Endothelial cell of umbilical vein (primary cell): ENCODE results near the gene CSNK1A1.

Source experiments
- EZH2 ChIP-seq: IDR thresholded peaks from 2 replicates; pipeline ENCODE4 v1.6.1; 2012; ENCODE audit warnings: borderline replicate concordance, low read depth, mild to moderate bottlenecking, moderate library complexity, low read length, inconsistent platforms; ENCODE audit not compliant: severe bottlenecking
- FOS ChIP-seq: IDR thresholded peaks from 2 replicates; pipeline ENCODE4 v1.6.1; 2011; ENCODE audit warnings: mild to moderate bottlenecking, low read length, moderate library complexity, borderline replicate concordance; ENCODE audit not compliant: insufficient read depth
- GATA2 ChIP-seq: IDR thresholded peaks from 2 replicates; pipeline ENCODE4 v1.7.0; 2011; ENCODE audit warnings: low read depth, mild to moderate bottlenecking, moderate library complexity, mixed read lengths, low read length; ENCODE audit not compliant: insufficient read length, insufficient read depth
- JUN ChIP-seq: IDR thresholded peaks from 2 replicates; pipeline ENCODE4 v1.6.1; 2011; ENCODE audit warnings: borderline replicate concordance, low read depth; ENCODE audit not compliant: insufficient read length, insufficient read depth
- MYC ChIP-seq: IDR thresholded peaks from one replicate; pipeline ENCODE4 v1.6.1; 2011; ENCODE audit warnings: mild to moderate bottlenecking, low read depth, low read length
- POLR2A ChIP-seq: IDR thresholded peaks from 2 replicates; pipeline ENCODE4 v1.6.1; 2012; ENCODE audit warnings: low read depth, mild to moderate bottlenecking, control low read depth, low read length
- POLR2AphosphoS5 ChIP-seq: IDR thresholded peaks from 2 replicates; pipeline ENCODE4 v1.6.1; 2012; ENCODE audit warnings: low read depth, mild to moderate bottlenecking, control low read depth, low read length, moderate library complexity; ENCODE audit not compliant: insufficient read depth
- TF ChIP-seq, protein P1 (sequence below), 2 donors: IDR thresholded peaks; 1 replicate in 1 of 2; 2 replicates in 1 of 2; pipeline ENCODE4 v1.5.1; 2011; ENCODE audit warnings: low read length in 2 of 2, mild to moderate bottlenecking in 2 of 2, moderate library complexity in 2 of 2, control low read depth in 1 of 2, inconsistent platforms in 1 of 2, low read depth in 1 of 2; ENCODE audit not compliant: insufficient read depth in 1 of 2; ENCODE audit errors: extremely low read depth in 1 of 2
- TF ChIP-seq, protein P2 (sequence below): IDR thresholded peaks from 2 replicates; pipeline ENCODE4 v1.6.1; 2011; ENCODE audit not compliant: insufficient read depth, insufficient read length

DNA sequence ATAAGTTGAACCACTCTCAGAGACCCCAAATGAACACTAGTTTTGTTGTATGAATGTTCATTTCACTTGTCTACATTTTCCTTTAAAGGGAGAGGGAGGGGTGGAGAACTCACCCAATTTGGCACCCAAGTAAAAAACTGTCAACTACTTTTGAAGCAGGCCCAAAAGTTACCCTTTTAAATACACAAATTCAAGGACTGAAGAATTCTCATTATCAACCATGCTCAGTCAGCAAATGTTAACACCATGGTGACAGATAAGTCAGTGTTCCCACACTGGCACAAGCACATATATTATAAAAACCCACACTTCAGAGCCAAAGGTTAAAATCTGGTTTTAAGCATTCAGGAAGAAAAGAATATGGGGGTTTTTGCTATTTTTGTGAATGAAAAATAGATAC is 31.6 kb downstream of the CSNK1A1 start:
- TF ChIP-seq, protein P1, sequence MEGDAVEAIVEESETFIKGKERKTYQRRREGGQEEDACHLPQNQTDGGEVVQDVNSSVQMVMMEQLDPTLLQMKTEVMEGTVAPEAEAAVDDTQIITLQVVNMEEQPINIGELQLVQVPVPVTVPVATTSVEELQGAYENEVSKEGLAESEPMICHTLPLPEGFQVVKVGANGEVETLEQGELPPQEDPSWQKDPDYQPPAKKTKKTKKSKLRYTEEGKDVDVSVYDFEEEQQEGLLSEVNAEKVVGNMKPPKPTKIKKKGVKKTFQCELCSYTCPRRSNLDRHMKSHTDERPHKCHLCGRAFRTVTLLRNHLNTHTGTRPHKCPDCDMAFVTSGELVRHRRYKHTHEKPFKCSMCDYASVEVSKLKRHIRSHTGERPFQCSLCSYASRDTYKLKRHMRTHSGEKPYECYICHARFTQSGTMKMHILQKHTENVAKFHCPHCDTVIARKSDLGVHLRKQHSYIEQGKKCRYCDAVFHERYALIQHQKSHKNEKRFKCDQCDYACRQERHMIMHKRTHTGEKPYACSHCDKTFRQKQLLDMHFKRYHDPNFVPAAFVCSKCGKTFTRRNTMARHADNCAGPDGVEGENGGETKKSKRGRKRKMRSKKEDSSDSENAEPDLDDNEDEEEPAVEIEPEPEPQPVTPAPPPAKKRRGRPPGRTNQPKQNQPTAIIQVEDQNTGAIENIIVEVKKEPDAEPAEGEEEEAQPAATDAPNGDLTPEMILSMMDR (IDR thresholded peaks at IDR 0.05; ENCODE audit: extremely low read depth in 1 of 2, insufficient read depth in 1 of 2, low read depth in 1 of 2, low read length in 2 of 2): no peak
- TF ChIP-seq POLR2A: no peak
- no peak for TF ChIP-seq FOS
- TF ChIP-seq POLR2AphosphoS5: no peak
- no peak for TF ChIP-seq EZH2
- TF ChIP-seq GATA2: no peak
- TF ChIP-seq, protein P2, sequence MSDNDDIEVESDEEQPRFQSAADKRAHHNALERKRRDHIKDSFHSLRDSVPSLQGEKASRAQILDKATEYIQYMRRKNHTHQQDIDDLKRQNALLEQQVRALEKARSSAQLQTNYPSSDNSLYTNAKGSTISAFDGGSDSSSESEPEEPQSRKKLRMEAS: no peak
- TF ChIP-seq JUN: no peak
- no peak for TF ChIP-seq MYC
